ENCODE results near the gene CAMSAP2. TPM values are rescaled to one million over a fixed set of nuclear protein-coding genes. Genes with fewer than 3 reads are reported as not detected.

Gene CAMSAP2
- total and polyA plus RNA-seq, 2 of the 8 experiments (the other 6 are each of a cell fraction or from before 2014, with no cell fraction given), result 4.2 to 27.6 TPM

- DNase-seq (ENCODE audit: low read depth in 1 of 2, low spot score in 2 of 2) (no peak), FAIRE-seq (no peak)
- Histone ChIP-seq H3K4me1 (replicated peaks in 1 of 4; ENCODE audit: control insufficient read depth in 3 of 4, insufficient read depth in 4 of 4, low read length in 3 of 4) (peaks cover 0 to 12% (median 7%) of the 10 kb centered on the region in 4 experiments; a peak in 4 of 7 replicates), H4K20me1 (replicated peaks in 1 of 2; ENCODE audit: control insufficient read depth in 1 of 2, insufficient read depth in 2 of 2, low read length in 2 of 2) (peaks cover 1 to 6% of the 10 kb centered on the region in 2 experiments), H3K56ac (replicated peaks; ENCODE audit: insufficient read length, low read depth, low read length) (no peak overlapping the region), H2BK20ac (ENCODE audit: low read length) (no peak overlapping the region), H2AK5ac (ENCODE audit: low read depth, low read length) (no peak overlapping the region), H2BK15ac (ENCODE audit: low read length) (no peak overlapping the region), H3K79me1 (ENCODE audit: low read depth, low read length) (no peaks in the 10 kb centered on the region; the same call in none of the 2 replicates), H3K4me2 (ENCODE audit: insufficient read depth in 1 of 2, low read depth in 2 of 2, low read length in 2 of 2) (peak overlapping the region; percentile 86 to 91), H2BK120ac (replicated peaks; ENCODE audit: low read depth, low read length) (no peak overlapping the region), H3K27me3 (replicated peaks in 1 of 4; ENCODE audit: control insufficient read depth in 3 of 4, extremely low read depth in 1 of 4, insufficient read depth in 3 of 4, low read length in 3 of 4) (peaks cover 0 to 3% (median 1%) of the 10 kb centered on the region in 4 experiments; a peak in 3 of 7 replicates), H3K14ac (ENCODE audit: insufficient read length) (no peak overlapping the region), H3K4ac (replicated peaks; ENCODE audit: insufficient read length, low read depth, low read length) (no peak overlapping the region), H3K23me2 (ENCODE audit: low read depth, low read length) (peaks cover 10% of the 10 kb centered on the region), H2BK12ac (ENCODE audit: low read depth, low read length) (no peak overlapping the region), H4K5ac (ENCODE audit: insufficient read length, low read depth, low read length) (no peak overlapping the region), H3K9ac (replicated peaks in 1 of 4; ENCODE audit: extremely low read depth in 1 of 4, low read depth in 3 of 4, low read length in 3 of 4) (no peak overlapping the region; a peak in 2 of 7 replicates), H3K27ac (ENCODE audit: low read depth, low read length) (no peak overlapping the region), H3K23ac (ENCODE audit: insufficient read length) (no peak overlapping the region), H3K79me2 (ENCODE audit: control insufficient read depth in 1 of 2, insufficient read depth in 2 of 2, low read length in 2 of 2) (peaks cover 9 to 58% of the 10 kb centered on the region in 2 experiments; a peak in 3 of 4 replicates), H3K4me3 (ENCODE audit: extremely low read depth in 1 of 4, insufficient read depth in 2 of 4, low read depth in 3 of 4, low read length in 4 of 4) (peak overlapping the region; percentile 83 to 97 (median 94)), H3K9me3 (ENCODE audit: insufficient read depth in 2 of 2, low read depth in 1 of 2, low read length in 1 of 2) (no peaks in the 10 kb centered on the region), H2BK5ac (ENCODE audit: low read depth, low read length) (no peak overlapping the region), H4K8ac (ENCODE audit: extremely low read depth, insufficient read depth, low read length) (no peak overlapping the region), H4K91ac (replicated peaks; ENCODE audit: insufficient read length, low read length) (no peak overlapping the region), H3K36me3 (ENCODE audit: control insufficient read depth in 2 of 4, insufficient read depth in 4 of 4, low read length in 3 of 4) (no peaks in the 10 kb centered on the region), H2AFZ (ENCODE audit: low read length) (no peak overlapping the region), H3K18ac (ENCODE audit: extremely low read depth, low read length) (no peak overlapping the region)
- CTCF ChIA-PET (ENCODE audit: partially characterized antibody), result no interaction called here
- POLR2A ChIA-PET (ENCODE audit: partially characterized antibody), result no interaction called here
- WGBS, 2 experiments (ENCODE audit: extremely low coverage in 1 of 2, insufficient coverage in 1 of 2, insufficient read length in 1 of 2, insufficient replicate concordance in 2 of 2, low coverage in 1 of 2, low lambda C conversion rate in 2 of 2, missing lambda C conversion rate in 1 of 2), result 65% methylated on average over 3 of the region's 3 CpGs; no CpG with 5 or more reads in 1 of the 2 experiments
Observed at GRCh38 chr1:200740571-200741208, 2.0 kb downstream of the CAMSAP2 start.
